HG02938 (cell line): ENCODE data around the gene PRR19.

ENCODE experiments used
- ATAC-seq: cut with Tn5 transposase; IDR thresholded peaks from one replicate; pipeline ENCODE4 v1.9.1; 2021; ENCODE audit warnings: mild to moderate bottlenecking, moderate library complexity; ENCODE audit not compliant: unreplicated experiment

The PRR19 gene

GRCh38 chr19:42294471-42295137 is 7.3 kb upstream of the PRR19 start:
- ATAC-seq: no peak

GRCh38 chr19:42295342-42295741 is 6.6 kb upstream of the PRR19 start:
- no peak for ATAC-seq

DNA sequence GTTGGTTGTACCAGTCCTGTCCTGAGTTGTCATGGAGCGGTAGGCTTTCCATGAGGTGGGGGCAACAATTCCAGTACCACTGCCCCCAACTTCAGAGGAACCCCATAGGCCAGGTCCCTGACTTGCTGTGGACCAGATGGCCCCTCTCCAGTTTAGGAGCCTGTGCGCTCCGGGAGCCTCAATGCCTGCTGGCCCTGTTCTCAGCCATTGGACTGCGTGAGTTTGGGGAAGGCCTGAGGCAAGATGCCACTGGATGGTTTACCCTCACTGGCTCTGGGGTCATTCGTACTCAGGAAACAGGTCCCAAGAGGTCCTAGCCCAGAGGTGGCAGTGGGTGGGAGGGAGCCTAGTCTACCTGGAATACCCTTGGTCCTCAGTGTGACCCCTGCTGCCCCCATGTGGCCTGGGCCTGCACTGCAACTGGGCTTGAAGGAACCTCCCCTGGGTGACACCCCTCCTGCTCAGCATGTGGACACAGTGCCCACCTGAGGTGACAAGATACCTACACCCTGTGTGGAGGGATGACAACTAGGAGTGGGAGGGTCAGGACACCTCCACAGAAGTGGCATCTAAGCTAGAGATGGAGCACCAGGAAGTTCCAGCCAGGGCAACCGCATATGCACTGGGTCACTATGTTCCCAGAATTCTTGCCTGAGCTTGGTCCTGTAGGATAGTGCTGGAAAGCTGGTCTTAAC is 6.0 kb upstream of the PRR19 start:
- no peak for ATAC-seq

DNA sequence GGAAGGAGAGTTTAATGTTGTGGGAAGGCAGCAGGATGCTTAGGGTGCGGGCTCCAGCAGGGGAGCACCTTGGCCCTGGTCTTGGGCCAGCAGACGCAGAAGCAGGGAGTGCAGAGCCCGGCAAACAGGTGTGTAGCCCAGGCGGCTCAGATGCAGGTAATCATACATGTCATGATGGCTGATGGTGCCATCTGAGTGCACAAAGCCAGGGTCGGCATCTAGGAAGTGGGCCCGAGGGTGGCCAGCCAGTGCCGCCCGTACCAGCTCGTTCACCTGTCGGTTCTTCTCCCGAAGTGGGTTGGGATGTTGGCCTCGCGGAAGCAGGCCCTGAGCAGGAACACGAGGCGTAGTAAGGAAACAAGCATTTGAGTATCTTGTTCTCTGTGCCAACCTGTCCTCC is 4.9 kb upstream of the PRR19 start:
- ATAC-seq: no peak

- ATAC-seq: no peak
Measured at GRCh38 chr19:42303101-42303464, 1.2 kb downstream of the PRR19 start.

DNA sequence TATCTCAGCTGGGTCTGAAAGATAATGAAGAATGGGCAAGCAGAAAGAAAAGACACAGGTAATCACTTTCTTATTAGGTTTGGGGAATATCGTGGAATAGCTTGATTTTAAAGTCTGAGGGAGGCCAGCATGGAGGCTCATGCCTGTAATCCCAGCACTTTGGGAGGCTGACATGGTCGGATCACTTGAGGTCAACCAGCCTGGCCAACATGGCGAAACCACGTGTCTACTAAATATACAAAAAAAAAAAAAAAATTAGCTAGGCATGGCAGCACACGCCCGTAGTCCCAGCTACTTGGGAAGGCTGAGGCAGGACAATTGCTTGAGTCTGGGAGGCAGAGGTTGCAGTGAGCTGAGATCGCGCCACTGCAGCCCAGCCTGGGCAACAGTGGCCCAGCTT is 1.9 kb downstream of the PRR19 start:
- no peak for ATAC-seq

GRCh38 chr19:42306646-42307045 is 4.7 kb downstream of the PRR19 start:
- no peak for ATAC-seq

DNA sequence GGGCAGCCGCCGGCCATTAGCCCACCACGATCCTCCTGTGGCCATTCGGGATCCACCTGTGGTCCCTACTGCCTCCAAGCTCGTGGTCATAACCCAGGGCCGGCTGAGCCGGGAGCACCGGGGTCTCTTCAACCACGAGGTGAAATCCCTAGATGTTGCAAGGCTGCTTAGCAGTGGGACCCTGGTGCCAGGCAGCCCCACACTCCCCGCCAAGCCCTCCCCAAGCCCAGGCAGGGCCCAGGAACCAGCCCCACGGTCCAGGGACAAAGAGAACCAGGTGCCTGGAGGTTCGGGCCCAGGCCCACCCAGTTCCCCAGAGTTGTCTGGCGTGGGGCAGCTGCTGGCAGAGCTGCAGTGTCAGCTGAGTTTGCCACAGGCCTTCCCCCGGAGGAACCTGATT is 7.8 kb downstream of the PRR19 start:
- no peak for ATAC-seq

DNA sequence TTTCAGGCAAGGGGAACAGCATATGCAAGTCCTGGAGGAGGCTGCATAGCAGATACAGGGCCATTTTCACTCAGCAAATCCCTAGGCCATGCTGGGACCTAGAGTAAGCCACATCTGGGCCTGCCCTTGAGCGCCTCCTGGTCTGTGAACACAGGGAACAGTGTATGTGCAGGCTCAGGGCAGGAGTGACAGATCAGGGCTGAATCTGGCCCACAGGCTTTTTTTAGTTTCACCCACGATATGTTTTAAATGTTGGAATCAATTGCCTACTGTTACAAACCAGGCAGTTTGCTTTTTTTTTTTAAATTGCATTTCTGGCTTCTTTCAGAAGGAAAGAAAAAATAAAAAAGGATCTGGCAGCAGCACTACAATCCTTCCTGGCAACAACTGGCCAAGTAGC is 9.7 kb downstream of the PRR19 start:
- no peak for ATAC-seq

GRCh38 chr19:42312370-42312769 is 10.4 kb downstream of the PRR19 start:
- ATAC-seq: no peak

DNA sequence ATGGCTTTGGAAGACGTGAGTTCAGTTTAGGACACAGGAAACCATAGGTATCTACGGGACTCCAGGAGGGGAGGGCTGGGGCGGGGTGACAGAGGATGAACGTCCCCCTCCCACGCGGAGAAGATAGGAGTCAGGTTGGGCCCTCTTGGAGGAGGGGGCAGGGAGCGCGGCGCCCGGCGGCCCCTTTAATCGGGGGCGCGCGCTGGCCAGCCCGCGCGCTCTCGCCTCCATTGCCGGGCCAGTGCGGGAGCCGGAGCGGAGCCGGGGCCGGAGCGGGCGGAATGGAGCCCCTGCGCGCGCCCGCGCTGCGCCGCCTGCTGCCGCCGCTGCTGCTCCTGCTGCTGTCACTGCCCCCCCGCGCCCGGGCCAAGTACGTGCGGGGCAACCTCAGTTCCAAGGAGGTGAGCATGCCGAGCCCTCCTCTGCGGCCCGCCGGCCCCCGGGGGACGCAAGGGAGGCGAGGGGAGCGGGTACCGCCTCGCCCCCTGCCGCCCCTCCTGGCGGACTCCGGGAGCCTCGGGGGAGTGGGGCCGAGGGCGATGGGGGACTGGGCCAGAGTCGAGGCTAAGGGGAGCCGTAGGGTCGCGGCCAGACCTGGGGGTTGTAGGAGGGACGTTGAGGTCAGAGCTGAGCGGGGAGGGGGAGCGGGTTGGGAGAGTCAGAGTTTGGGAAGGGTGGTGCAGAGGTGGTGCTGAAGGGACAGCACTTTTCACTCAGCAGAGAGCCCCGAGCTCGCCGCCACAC is 11.3 kb downstream of the PRR19 start, which contains the start of gene TMEM145:
TMEM145 (plus strand) TSS at position 214 of the 744 bp plus-strand sequence; CDS start at position 282, 68 bp downstream.
- no peak for ATAC-seq

DNA sequence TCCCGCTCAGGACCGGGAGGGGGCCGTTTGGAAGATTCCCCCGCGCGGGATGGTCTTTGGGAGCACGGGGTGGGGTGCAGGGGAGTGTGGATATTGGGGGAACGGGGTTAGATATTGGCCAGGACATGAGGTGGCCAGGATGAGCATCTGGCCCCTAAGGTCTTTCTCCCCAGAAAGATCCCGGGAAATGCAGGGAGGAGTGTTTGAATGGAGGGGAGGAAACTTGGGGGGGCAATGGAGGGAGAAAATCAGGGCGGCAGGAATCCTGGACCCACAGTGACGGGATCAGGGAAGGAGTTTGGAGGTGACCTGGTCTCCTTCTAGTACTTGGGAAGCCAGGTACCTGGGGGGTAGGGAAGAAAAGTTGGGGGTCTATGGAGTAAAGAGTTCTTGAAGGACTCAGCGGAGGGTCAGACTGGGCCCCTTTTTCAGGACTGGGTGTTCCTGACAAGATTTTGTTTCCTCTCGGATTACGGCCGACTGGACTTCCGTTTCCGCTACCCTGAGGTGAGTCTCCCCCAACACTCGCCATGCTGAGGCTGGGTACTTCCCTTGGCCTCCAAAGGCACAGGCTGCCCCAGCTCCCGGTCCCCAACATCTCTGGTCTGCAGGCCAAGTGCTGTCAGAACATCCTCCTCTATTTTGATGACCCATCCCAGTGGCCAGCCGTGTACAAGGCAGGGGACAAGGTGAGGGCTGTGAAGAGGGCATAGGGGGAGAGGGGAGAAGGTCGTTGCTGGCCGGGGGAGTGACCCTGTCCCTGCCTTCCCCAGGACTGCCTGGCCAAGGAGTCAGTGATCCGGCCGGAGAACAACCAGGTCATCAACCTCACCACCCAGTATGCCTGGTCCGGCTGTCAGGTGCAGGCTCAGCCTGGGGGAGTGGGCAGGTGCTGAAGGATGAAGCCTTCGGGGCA is 12.2 kb downstream of the PRR19 start:
- ATAC-seq: no peak

DNA sequence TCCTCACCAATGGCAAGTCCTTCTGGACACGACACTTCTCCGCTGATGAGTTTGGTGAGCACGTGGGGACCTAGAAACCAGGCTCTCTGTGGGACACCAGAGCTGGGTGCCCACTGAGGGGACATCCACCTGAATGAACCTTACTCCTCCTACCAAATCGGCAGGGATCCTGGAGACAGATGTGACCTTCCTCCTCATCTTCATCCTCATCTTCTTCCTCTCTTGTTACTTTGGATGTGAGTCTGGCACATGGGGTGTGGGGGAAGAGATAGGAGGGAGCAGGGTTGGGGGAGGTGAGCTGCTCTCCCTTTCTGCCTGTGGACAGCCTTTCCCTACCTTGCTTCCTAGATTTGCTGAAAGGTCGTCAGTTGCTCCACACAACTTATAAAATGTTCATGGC is 13.1 kb downstream of the PRR19 start:
- no peak for ATAC-seq

DNA sequence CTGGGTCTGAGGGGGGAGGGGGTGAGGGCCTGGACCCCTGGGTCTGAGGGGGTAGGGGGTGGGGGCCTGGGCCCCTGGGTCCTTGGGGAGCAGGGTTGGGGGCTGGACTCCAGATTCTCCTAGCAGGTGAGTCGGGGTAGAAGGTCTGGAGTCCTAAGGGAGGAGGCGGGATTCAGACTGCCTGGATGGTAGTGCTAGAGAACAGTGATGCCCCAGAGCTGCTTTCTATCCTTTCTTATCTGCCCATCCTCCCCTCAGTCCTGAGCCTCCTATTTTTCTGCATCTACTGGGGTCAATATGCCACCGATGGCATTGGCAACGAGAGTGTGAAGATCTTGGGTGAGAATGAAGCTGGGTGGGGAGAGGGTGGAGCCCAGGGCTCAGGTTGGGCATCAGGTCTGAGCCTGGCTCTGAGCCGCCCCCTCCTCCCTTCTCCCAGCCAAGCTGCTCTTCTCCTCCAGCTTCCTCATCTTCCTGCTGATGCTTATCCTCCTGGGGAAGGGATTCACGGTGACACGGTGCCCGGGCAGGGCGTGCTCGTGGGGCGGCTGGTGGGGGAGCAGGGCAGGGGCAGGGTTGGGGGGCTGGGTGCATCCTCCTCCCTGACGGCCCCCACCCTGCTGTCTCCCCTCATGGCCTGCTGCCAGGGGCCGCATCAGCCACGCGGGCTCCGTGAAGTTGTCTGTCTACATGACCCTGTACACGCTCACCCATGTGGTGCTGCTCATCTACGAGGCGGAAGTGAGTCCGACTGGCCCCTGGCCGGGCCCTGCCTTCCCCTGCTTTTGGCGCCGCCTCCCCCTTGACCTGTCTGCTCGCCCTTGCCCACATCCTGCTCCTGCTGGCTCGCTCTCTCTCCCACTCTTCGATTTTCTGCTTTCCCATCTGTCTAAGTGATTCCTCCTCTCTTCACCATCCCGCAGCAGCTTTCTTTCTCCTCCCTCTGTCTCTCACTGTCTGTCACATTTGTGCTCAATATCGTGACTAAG is 14.6 kb downstream of the PRR19 start:
- ATAC-seq: no peak

GRCh38 chr19:42317535-42317934 is 15.6 kb downstream of the PRR19 start:
- no peak for ATAC-seq

DNA sequence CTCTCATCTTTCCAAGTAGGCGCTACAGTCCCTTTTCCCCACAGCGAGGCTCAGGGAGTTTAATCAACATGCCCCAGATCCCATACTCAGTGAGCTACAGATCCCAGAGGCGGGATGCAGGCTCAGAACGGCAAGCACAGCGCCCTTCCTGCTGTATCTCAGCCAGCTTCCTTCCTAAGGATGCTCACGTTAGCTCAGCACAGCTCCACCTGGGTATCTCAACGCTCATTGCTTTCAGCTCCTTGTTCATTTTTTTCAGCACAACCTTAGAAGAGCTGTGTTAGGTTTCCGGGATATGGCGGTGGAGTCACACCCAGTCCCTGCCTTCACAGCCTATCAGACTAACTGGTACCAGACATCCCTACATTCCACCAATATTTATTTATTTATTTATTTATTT is 20.4 kb downstream of the PRR19 start:
- no peak for ATAC-seq

DNA sequence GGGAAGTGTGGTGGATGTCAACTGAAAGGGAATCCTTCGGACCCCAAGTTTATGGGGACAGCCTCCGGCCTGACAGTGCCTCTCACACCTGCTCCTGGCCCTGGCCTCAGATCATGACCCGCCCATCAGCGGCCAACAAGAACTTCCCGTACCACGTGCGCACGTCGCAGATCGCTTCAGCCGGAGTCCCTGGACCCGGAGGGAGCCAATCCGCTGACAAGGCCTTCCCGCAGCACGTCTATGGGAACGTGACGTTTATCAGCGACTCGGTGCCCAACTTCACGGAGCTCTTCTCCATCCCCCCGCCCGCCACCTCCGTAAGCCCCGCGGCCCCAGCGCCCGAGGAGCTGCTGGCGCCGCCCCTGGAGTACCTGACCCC is 21.5 kb downstream of the PRR19 start:
- no peak for ATAC-seq

DNA sequence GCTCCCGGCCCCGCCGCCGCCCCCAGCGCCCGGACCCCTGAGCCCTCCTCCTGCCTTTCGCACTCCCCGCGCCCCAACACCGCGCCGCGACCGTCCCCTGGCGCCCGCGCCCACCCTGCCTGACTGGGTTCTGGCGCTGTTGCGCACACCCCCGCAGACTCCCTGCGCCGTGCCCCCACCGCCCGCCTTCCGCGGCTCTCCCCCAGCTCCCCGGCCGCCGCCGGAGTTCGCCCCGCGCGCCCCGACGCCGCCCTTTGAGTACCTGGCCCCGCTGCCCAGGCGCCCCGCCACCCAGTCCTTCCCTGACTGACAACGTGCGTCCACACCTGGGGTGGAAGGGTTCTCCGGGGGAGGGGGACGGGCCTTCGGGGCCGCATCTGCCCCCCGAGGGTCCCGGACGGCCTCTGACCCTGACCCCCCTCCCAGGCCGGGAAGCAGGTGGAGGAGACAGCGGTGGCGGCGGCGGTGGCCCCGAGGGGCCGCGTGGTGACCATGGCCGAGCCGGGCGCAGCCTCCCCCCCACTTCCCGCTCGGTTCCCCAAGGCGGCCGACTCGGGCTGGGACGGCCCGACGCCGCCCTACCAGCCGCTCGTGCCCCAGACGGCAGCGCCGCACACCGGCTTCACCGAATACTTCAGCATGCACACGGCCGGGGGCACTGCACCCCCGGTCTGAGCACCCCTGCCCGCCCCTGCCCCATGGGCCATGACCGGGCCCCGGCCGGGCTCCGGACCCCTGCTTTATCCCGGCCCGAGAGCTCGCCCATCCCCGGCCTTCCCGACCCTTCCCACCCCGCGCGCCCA is 22.1 kb downstream of the PRR19 start:
- no peak for ATAC-seq
